ENCODE results near the gene SEPTIN1. TPM values are rescaled to one million over a fixed set of nuclear protein-coding genes. Genes with fewer than 3 reads are reported as not detected.

Gene SEPTIN1
- total and polyA plus RNA-seq, 7 donors = 0.22 to 1.8 (median 0.51) TPM

GRCh38 chr16:30401768-30402425, 19.5 kb upstream of the SEPTIN1 start:
- H3K27me3 ChIP-seq (ENCODE audit: insufficient read depth in 3 of 3, low read length in 2 of 3) = no peaks in the 10 kb centered on the region
- WGBS, 3 donors = 83 to 85% (median 85%) methylated on average over 8 of the region's 8 CpGs
- H3K4me1 ChIP-seq = peaks cover 8% of the 10 kb centered on the region
- TF ChIP-seq CTCF (IDR thresholded peaks at IDR 0.05) = no peak
- no peak overlapping the region for H3K27ac ChIP-seq
- DNase-seq = no peak
- no peak for ATAC-seq
- peaks cover 0 to 13% of the 10 kb centered on the region in 2 donors for H3K36me3 ChIP-seq (ENCODE audit: insufficient read depth in 1 of 2, low read depth in 1 of 2)
- H3K9me3 ChIP-seq = no peaks in the 10 kb centered on the region
- H3K4me3 ChIP-seq = no peak overlapping the region
- intact Hi-C loops (cut with DNase I) = loop anchor here in 1 of 2 donors (10.0 kb wide), 1 partner anchor 307 kb away; the partner anchor contains the start of genes TBX6 and YPEL3

GRCh38 chr16:30399435-30400186, 17.2 kb upstream of the SEPTIN1 start:
- peaks cover 20% of the 10 kb centered on the region for H3K4me1 ChIP-seq
- ATAC-seq (no peak), DNase-seq (no peak)
- TF ChIP-seq CTCF (IDR thresholded peaks at IDR 0.05) = no peak
- H3K27me3 ChIP-seq (ENCODE audit: insufficient read depth in 3 of 3, low read length in 2 of 3) = no peaks in the 10 kb centered on the region
- peaks cover 0 to 13% of the 10 kb centered on the region in 2 donors for H3K36me3 ChIP-seq (ENCODE audit: insufficient read depth in 1 of 2, low read depth in 1 of 2)
- peak overlapping the region; percentile 66 for H3K27ac ChIP-seq
- H3K4me3 ChIP-seq = peak overlapping the region; percentile 81
- H3K9me3 ChIP-seq = no peaks in the 10 kb centered on the region
- WGBS, 3 donors = 12 to 15% (median 13%) methylated on average over 12 of the region's 12 CpGs
- intact Hi-C loops (cut with DNase I) = loop anchor here in 1 of 2 donors (10.0 kb wide), 1 partner anchor 305 kb away; the partner anchor contains the start of genes TBX6 and YPEL3

GRCh38 chr16:30398661-30399434, 16.5 kb upstream of the SEPTIN1 start:
- no peak for TF ChIP-seq CTCF (IDR thresholded peaks at IDR 0.05)
- WGBS, 3 donors = 79 to 83% (median 80%) methylated on average over 23 of the region's 23 CpGs
- no peak overlapping the region for H3K4me3 ChIP-seq
- no peaks in the 10 kb centered on the region for H3K27me3 ChIP-seq (ENCODE audit: insufficient read depth in 3 of 3, low read length in 2 of 3)
- peaks cover 20% of the 10 kb centered on the region for H3K4me1 ChIP-seq
- H3K36me3 ChIP-seq (ENCODE audit: insufficient read depth in 1 of 2, low read depth in 1 of 2) = peaks cover 0 to 13% of the 10 kb centered on the region in 2 donors
- H3K27ac ChIP-seq = no peak overlapping the region
- DNase-seq (no peak), ATAC-seq (no peak)
- intact Hi-C loops (cut with DNase I) = no loop called here
- H3K9me3 ChIP-seq = no peaks in the 10 kb centered on the region

- H3K9me3 ChIP-seq = no peaks in the 10 kb centered on the region
- no peak overlapping the region for H3K27ac ChIP-seq
- no peaks in the 10 kb centered on the region for H3K27me3 ChIP-seq (ENCODE audit: insufficient read depth in 3 of 3, low read length in 2 of 3)
- peaks cover 0 to 13% of the 10 kb centered on the region in 2 donors for H3K36me3 ChIP-seq (ENCODE audit: insufficient read depth in 1 of 2, low read depth in 1 of 2)
- H3K4me3 ChIP-seq = no peak overlapping the region
- peaks cover 20% of the 10 kb centered on the region for H3K4me1 ChIP-seq
- DNase-seq = peak in 1 of 2 donors; percentile 41
- intact Hi-C loops (cut with DNase I) = no loop called here
- no peak for ATAC-seq
- 91% methylated on average over 41 to 42 of the region's 42 CpGs for WGBS, 3 donors
- no peak for TF ChIP-seq CTCF (IDR thresholded peaks at IDR 0.05)
Observed at GRCh38 chr16:30397776-30398660, 15.7 kb upstream of the SEPTIN1 start.
